Spleen (tissue), 7 donors: ENCODE measurements around the gene CHTOP.

Source experiments
- CTCF ChIP-seq, 11 experiments: fragments of 200-600 bp in 7 of 11; fragments of 450-650 bp in 4 of 11; sonication (generic) in 4 of 11; IDR thresholded peaks in 8 of 11; conservative IDR thresholded peaks in 3 of 11; 1 replicate in 7 of 11; 2 replicates in 4 of 11; pipeline versions ENCODE4 v1.4.0 to v1.8.0; 2016 to 2021; ENCODE audit warnings: antibody characterized with exemption in 11 of 11, inconsistent platforms in 4 of 11, mild to moderate bottlenecking in 1 of 11
- POLR2AphosphoS5 ChIP-seq, 3 donors: sonication (generic); formaldehyde crosslinking; IDR thresholded peaks; one replicate each; pipeline ENCODE4 v1.5.1; 2017; ENCODE audit warnings: antibody characterized with exemption in 3 of 3
- donor health status: DM: no; HTN: no; CAD: no; lungs with moderate emphysema.
- donor health status: DM: no; HTN: no; CAD: no.
- donor health status: DM: no; HTN: no; CAD: no.

GRCh38 chr1:153643816-153644215, 9.9 kb downstream of the CHTOP start:
- TF ChIP-seq CTCF (IDR thresholded peaks at IDR 0.05 in 8 of 11, conservative IDR thresholded peaks at IDR 0.05 in 3 of 11) (no peak), POLR2AphosphoS5 (IDR thresholded peaks at IDR 0.05) (no peak)
